Liver (tissue), 9 donors: ENCODE results near the gene ELF1. TPM values are rescaled to one million over a fixed set of nuclear protein-coding genes. Genes with fewer than 3 reads are reported as not detected.

Experiments used
- DNase-seq: peaks from one replicate; pipeline ENCODE4 v3.0.0-alpha.2; 2017; ENCODE audit warnings: low spot score
- H3K27ac ChIP-seq, 2 donors: one replicate each; pipeline ENCODE4 v1.7.0; 2013; ENCODE audit warnings: inconsistent platforms in 2 of 2, low read length in 2 of 2, control low read depth in 1 of 2, low read depth in 1 of 2, mild to moderate bottlenecking in 1 of 2
- H3K27me3 ChIP-seq, 4 donors: one replicate each; pipeline versions ENCODE4 v1.6.1 to v1.7.0; 2013; ENCODE audit warnings: low read length in 3 of 4, inconsistent platforms in 1 of 4, mild to moderate bottlenecking in 1 of 4, moderate library complexity in 1 of 4; ENCODE audit not compliant: control insufficient read depth in 4 of 4, insufficient read depth in 4 of 4
- H3K36me3 ChIP-seq, 4 donors: one replicate each; pipeline versions ENCODE4 v1.6.1 to v1.7.0; 2013; ENCODE audit warnings: low read length in 3 of 4, mild to moderate bottlenecking in 3 of 4, low read depth in 1 of 4, moderate library complexity in 1 of 4; ENCODE audit not compliant: control insufficient read depth in 4 of 4, insufficient read depth in 3 of 4
- H3K4me1 ChIP-seq, 4 donors: one replicate each; pipeline versions ENCODE4 v1.6.1 to v1.7.0; 2013; ENCODE audit warnings: low read length in 3 of 4, mild to moderate bottlenecking in 3 of 4, moderate library complexity in 1 of 4; ENCODE audit not compliant: control insufficient read depth in 4 of 4, insufficient read depth in 4 of 4
- H3K4me3 ChIP-seq, 3 donors: one replicate each; pipeline versions ENCODE4 v1.6.1 to v1.7.0; 2013; ENCODE audit warnings: low read length in 3 of 3, control low read depth in 1 of 3, low read depth in 1 of 3, mild to moderate bottlenecking in 1 of 3
- H3K9ac ChIP-seq, 2 donors: one replicate each; pipeline ENCODE4 v1.7.0; 2013; ENCODE audit warnings: low read length in 2 of 2, mild to moderate bottlenecking in 2 of 2, moderate library complexity in 2 of 2, control low read depth in 1 of 2, low read depth in 1 of 2
- H3K9me3 ChIP-seq, 4 donors: one replicate each; pipeline versions ENCODE4 v1.6.1 to v1.7.0; 2013; ENCODE audit warnings: low read length in 3 of 4; ENCODE audit not compliant: control insufficient read depth in 4 of 4
- ATF3 ChIP-seq: IDR thresholded peaks from 2 replicates; pipeline ENCODE4 v1.6.1; 2016; ENCODE audit warnings: antibody characterized with exemption
- CTCF ChIP-seq: fragments of 150-350 bp; IDR thresholded peaks from 2 replicates; pipeline ENCODE4 v1.5.1; 2017; ENCODE audit warnings: improper control_type of control experiment, low read depth, low read length; ENCODE audit not compliant: missing input control
- EGR1 ChIP-seq, 2 donors: IDR thresholded peaks; 2 replicates each; pipeline ENCODE4 v1.6.1; 2016 to 2018; ENCODE audit warnings: antibody characterized with exemption in 2 of 2, low read depth in 2 of 2
- FOXA1 ChIP-seq: IDR thresholded peaks from 2 replicates; pipeline ENCODE4 v1.6.1; 2016; ENCODE audit warnings: antibody characterized with exemption
- FOXA2 ChIP-seq: IDR thresholded peaks from 2 replicates; pipeline ENCODE4 v1.6.1; 2016; ENCODE audit warnings: antibody characterized with exemption
- GABPA ChIP-seq, 2 donors: IDR thresholded peaks in 1 of 2; conservative IDR thresholded peaks in 1 of 2; 2 replicates each; pipeline ENCODE4 v1.6.1; 2016; ENCODE audit warnings: antibody characterized with exemption in 2 of 2, mild to moderate bottlenecking in 1 of 2, moderate library complexity in 1 of 2
- HNF4A ChIP-seq, 2 donors: conservative IDR thresholded peaks; 2 replicates each; pipeline ENCODE4 v1.6.1; 2016; ENCODE audit warnings: antibody characterized with exemption in 2 of 2, mild to moderate bottlenecking in 2 of 2
- HNF4G ChIP-seq: IDR thresholded peaks from 2 replicates; pipeline ENCODE4 v1.6.1; 2016; ENCODE audit warnings: antibody characterized with exemption
- JUND ChIP-seq, 2 donors: IDR thresholded peaks; 2 replicates each; pipeline ENCODE4 v1.6.1; 2016; ENCODE audit warnings: antibody characterized with exemption in 2 of 2
- MAX ChIP-seq: IDR thresholded peaks from 2 replicates; pipeline ENCODE4 v1.6.1; 2016; ENCODE audit warnings: antibody characterized with exemption
- NR2F2 ChIP-seq: IDR thresholded peaks from 2 replicates; pipeline ENCODE4 v1.6.1; 2016; ENCODE audit warnings: antibody characterized with exemption
- RAD21 ChIP-seq, 2 donors: IDR thresholded peaks; 2 replicates each; pipeline ENCODE4 v1.6.1; 2016; ENCODE audit warnings: antibody characterized with exemption in 2 of 2, mild to moderate bottlenecking in 2 of 2
- REST ChIP-seq: IDR thresholded peaks from 2 replicates; pipeline ENCODE4 v1.6.1; 2016; ENCODE audit warnings: antibody characterized with exemption, mild to moderate bottlenecking
- RXRA ChIP-seq, 2 donors: IDR thresholded peaks; 2 replicates each; pipeline ENCODE4 v1.6.1; 2017 to 2018; ENCODE audit warnings: antibody characterized with exemption in 2 of 2, mild to moderate bottlenecking in 1 of 2
- SP1 ChIP-seq: IDR thresholded peaks from 2 replicates; pipeline ENCODE4 v1.6.1; 2018; ENCODE audit warnings: antibody characterized with exemption, mild to moderate bottlenecking
- TAF1 ChIP-seq: conservative IDR thresholded peaks from 2 replicates; pipeline ENCODE4 v1.6.1; 2016; ENCODE audit warnings: antibody characterized with exemption, mild to moderate bottlenecking
- YY1 ChIP-seq: IDR thresholded peaks from 2 replicates; pipeline ENCODE4 v1.6.1; 2016; ENCODE audit warnings: antibody characterized with exemption, mild to moderate bottlenecking
- ZBTB33 ChIP-seq: IDR thresholded peaks from 2 replicates; pipeline ENCODE4 v1.6.1; 2016; ENCODE audit warnings: antibody characterized with exemption
- WGBS: extraction: QIAGEN DNeasy Blood & Tissue Kit; methylation state at CpG from one replicate; pipeline ENCODE4 v1.1.7; 2013; 5-methylcytosine and 5-hydroxymethylcytosine counted together
- polyA plus RNA-seq, 2 donors: library from polyadenylated mRNA; stranded (reverse) in 1 of 2; unstranded in 1 of 2; fragments of 200-250 nt in 1 of 2; fragments of >200 nt in 1 of 2; fragmentation: Nextera tagmentation in 1 of 2; extraction: Ambion mirVana in 1 of 2; gene quantifications; one replicate each; pipeline versions ENCODE4 v1.2.1 to v1.2.3, GENCODE V29; 2013 to 2015
- total RNA-seq, 2 donors: library from RNA; depleted of rRNA; stranded (reverse); fragments of >200 nt; gene quantifications; one replicate each; pipeline ENCODE4 v1.2.3, GENCODE V29; 2014
- donor health status: healthy.
- donor health status: healthy.
- donor health status: healthy.
- donor health status: healthy.
- donor health status: healthy.

Gene ELF1
- total RNA-seq (10 to 100 TPM; 36.3 to 57.2 TPM), polyA plus RNA-seq (10 to 100 TPM; 15.3 to 16.6 TPM)

GRCh38 chr13:41019011-41019487 lies at the start of gene ELF1:
Gene ELF1, minus strand, starts transcription at chr13:41019316. Its CDS starts 37,262 bp downstream, at chr13:40982054.
- H3K9ac ChIP-seq = peak within 1 kb of the TSS; percentile 63 to 91
- H3K4me3 ChIP-seq = peak within 1 kb of the TSS in 1 of 3 donors; percentile 38
- WGBS = 41% methylated on average over 4 of the region's 4 CpGs
- no peak for TF ChIP-seq MAX
- TF ChIP-seq HNF4A (conservative IDR thresholded peaks at IDR 0.05) = no peak
- TF ChIP-seq REST = no peak
- TF ChIP-seq SP1 = peak; percentile 6
- TF ChIP-seq FOXA2 = no peak
- no peak for TF ChIP-seq NR2F2
- TF ChIP-seq GABPA (IDR thresholded peaks at IDR 0.05 in 1 of 2, conservative IDR thresholded peaks at IDR 0.05 in 1 of 2) = no peak
- no peak for TF ChIP-seq TAF1
- no peak for TF ChIP-seq ZBTB33
- TF ChIP-seq FOXA1 = no peak
- TF ChIP-seq ATF3 = peak; percentile 45
- TF ChIP-seq EGR1 (IDR thresholded peaks at IDR 0.05; ENCODE audit: low read depth in 2 of 2) = no peak
- peak; percentile 94 for TF ChIP-seq YY1
- no peak for TF ChIP-seq CTCF
- no peak for TF ChIP-seq RXRA (IDR thresholded peaks at IDR 0.05)
- no peak for TF ChIP-seq HNF4G
- TF ChIP-seq JUND (IDR thresholded peaks at IDR 0.05) = peak; percentile 91 to 92
- no peak for TF ChIP-seq RAD21 (IDR thresholded peaks at IDR 0.05)
- H3K4me1 ChIP-seq = peaks cover 6 to 33% (median 24%) of the 10 kb centered on the region in 4 donors
- peak within 1 kb of the TSS; percentile 70 to 75 for H3K27ac ChIP-seq
- no peak for DNase-seq
- no peaks in the 10 kb centered on the region for H3K27me3 ChIP-seq
- H3K36me3 ChIP-seq = no peaks in the 10 kb centered on the region
- no peaks in the 10 kb centered on the region for H3K9me3 ChIP-seq
